Panc1 (cell line): ENCODE results near the gene ZNF501.

Source experiments
- POLR2AphosphoS5 ChIP-seq: IDR thresholded peaks from 2 replicates; pipeline ENCODE4 v1.6.1; 2012; ENCODE audit warnings: mild to moderate bottlenecking, low read depth, low read length, moderate library complexity
- TCF7L2 ChIP-seq: IDR thresholded peaks from 2 replicates; pipeline ENCODE4 v1.6.1; 2011; ENCODE audit warnings: mild to moderate bottlenecking, low read depth, low read length, inconsistent platforms
- TF ChIP-seq, protein P1 (sequence below): fragments of 450-650 bp; IDR thresholded peaks from 2 replicates; pipeline ENCODE4 v1.5.1; 2017; ENCODE audit warnings: mild to moderate bottlenecking
- TF ChIP-seq, protein P2 (sequence below), 2 experiments: IDR thresholded peaks; 2 replicates each; pipeline ENCODE4 v1.6.1; 2011 to 2012; ENCODE audit warnings: low read depth in 2 of 2, control low read depth in 1 of 2, low read length in 1 of 2, mild to moderate bottlenecking in 1 of 2, moderate library complexity in 1 of 2; ENCODE audit not compliant: insufficient read depth in 1 of 2

DNA sequence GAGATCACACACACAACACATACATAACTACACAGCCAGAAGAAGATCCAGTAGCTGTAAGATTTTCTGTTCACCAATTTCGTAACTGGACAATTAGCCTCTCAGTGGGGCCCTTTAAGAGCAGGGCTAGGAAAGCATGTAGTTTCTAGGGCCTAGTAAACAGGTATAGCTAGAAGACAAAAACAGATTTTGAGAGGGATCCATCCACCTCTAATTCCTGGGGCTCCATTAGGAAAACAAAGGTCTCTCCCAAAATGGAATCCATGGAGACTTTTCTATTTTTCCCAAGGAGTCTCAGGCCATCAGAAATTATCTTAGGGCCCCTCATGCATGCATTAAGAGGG is 42.6 kb downstream of the ZNF501 start:
- TF ChIP-seq, protein P1, sequence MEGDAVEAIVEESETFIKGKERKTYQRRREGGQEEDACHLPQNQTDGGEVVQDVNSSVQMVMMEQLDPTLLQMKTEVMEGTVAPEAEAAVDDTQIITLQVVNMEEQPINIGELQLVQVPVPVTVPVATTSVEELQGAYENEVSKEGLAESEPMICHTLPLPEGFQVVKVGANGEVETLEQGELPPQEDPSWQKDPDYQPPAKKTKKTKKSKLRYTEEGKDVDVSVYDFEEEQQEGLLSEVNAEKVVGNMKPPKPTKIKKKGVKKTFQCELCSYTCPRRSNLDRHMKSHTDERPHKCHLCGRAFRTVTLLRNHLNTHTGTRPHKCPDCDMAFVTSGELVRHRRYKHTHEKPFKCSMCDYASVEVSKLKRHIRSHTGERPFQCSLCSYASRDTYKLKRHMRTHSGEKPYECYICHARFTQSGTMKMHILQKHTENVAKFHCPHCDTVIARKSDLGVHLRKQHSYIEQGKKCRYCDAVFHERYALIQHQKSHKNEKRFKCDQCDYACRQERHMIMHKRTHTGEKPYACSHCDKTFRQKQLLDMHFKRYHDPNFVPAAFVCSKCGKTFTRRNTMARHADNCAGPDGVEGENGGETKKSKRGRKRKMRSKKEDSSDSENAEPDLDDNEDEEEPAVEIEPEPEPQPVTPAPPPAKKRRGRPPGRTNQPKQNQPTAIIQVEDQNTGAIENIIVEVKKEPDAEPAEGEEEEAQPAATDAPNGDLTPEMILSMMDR, result no peak
- TF ChIP-seq TCF7L2, result no peak
- no peak for TF ChIP-seq POLR2AphosphoS5
- TF ChIP-seq, protein P2, sequence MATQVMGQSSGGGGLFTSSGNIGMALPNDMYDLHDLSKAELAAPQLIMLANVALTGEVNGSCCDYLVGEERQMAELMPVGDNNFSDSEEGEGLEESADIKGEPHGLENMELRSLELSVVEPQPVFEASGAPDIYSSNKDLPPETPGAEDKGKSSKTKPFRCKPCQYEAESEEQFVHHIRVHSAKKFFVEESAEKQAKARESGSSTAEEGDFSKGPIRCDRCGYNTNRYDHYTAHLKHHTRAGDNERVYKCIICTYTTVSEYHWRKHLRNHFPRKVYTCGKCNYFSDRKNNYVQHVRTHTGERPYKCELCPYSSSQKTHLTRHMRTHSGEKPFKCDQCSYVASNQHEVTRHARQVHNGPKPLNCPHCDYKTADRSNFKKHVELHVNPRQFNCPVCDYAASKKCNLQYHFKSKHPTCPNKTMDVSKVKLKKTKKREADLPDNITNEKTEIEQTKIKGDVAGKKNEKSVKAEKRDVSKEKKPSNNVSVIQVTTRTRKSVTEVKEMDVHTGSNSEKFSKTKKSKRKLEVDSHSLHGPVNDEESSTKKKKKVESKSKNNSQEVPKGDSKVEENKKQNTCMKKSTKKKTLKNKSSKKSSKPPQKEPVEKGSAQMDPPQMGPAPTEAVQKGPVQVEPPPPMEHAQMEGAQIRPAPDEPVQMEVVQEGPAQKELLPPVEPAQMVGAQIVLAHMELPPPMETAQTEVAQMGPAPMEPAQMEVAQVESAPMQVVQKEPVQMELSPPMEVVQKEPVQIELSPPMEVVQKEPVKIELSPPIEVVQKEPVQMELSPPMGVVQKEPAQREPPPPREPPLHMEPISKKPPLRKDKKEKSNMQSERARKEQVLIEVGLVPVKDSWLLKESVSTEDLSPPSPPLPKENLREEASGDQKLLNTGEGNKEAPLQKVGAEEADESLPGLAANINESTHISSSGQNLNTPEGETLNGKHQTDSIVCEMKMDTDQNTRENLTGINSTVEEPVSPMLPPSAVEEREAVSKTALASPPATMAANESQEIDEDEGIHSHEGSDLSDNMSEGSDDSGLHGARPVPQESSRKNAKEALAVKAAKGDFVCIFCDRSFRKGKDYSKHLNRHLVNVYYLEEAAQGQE (IDR thresholded peaks at IDR 0.05; ENCODE audit: insufficient read depth in 1 of 2, low read depth in 2 of 2, low read length in 1 of 2), result no peak
